ENCODE data around the gene PRDM5.

DNA sequence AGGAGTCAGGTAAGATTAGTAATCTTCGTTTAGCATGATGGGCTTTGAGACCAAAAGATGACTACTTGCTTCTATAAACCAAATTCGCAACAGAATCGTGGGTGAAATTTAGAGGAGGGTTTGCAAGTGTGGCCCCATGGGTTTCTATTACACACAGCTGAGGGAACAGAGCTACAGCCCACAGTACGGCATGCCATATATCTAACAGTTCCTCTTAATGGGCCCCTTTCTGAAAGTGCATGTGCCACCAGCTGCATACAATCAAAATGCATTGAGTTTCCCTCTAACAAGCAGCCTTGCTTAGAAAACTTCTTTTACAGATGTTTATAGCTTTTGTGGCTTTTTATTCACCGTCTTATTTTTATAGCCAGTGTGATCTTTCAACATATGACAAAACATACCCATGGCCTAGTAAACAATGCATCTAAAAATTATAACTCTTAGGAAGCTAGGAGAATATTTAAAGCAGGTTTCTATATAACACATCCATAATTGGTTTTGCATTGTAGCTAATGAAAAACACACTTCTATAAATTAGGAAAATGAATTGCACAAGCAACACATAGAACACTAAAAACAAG is 202.1 kb downstream of the PRDM5 start:
- no peak for TF ChIP-seq CTCF (IDR thresholded peaks at IDR 0.05; ENCODE audit: insufficient read depth, low read depth, low read length)
- no peak for TF ChIP-seq EZH2 (IDR thresholded peaks at IDR 0.05; ENCODE audit: insufficient read depth, low read length)
